GM18873 (cell line): ENCODE data around the gene API5.
"Not testable (repeated sequence)": the region's sequence is repeated elsewhere in the genome, so short reads cannot be mapped to it uniquely, and the experiment has no call there.

Source experiments
- ATAC-seq: cut with Tn5 transposase; IDR thresholded peaks from one replicate; pipeline ENCODE4 v1.9.1; 2021; ENCODE audit warnings: mild to moderate bottlenecking, moderate library complexity, moderate number of reproducible peaks; ENCODE audit not compliant: unreplicated experiment, low FRiP score

The API5 gene

DNA sequence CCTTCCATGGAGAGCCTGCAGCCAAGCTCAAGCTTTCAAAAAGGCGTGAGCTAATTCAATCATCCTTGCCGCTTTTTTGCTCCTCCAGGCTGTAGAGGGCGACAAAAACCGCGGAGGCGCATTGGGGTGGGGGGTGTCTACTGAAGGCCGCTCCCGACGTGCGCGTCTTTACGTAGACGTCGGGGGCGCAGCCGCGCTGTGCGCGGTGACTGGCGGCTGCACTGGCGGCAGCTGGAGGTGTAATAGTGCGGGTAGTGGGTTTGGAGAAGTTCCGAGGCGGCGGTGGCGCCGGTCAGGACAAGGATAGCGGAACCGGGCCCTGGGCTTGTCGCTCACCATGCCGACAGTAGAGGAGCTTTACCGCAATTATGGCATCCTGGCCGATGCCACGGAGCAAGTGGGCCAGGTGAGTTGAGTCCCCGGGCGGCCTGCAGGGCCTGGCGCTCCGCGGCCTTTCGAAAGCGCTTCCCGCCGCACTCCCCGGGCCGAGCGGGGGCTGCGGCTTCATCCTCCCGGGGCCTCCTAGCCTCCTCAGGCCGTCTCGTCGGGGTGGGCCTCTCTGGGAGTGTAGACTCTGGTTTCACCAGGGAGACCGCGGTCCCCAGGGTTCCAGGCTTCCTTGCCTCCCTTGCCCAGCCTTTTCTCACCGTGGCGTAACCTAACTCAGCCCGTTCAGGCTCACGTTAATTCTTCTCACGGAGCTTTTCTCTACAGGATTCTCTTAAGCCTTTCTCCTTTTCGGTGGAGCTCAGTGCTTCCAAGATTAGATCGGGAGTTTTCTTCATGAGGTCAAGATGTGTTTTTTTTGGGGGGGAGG is at the start of gene API5:
Gene API5 (plus strand): TSS at position 206 of the 817 bp plus-strand sequence. CDS start 132 bp downstream, at position 338.
- peak; percentile 98 for ATAC-seq

DNA sequence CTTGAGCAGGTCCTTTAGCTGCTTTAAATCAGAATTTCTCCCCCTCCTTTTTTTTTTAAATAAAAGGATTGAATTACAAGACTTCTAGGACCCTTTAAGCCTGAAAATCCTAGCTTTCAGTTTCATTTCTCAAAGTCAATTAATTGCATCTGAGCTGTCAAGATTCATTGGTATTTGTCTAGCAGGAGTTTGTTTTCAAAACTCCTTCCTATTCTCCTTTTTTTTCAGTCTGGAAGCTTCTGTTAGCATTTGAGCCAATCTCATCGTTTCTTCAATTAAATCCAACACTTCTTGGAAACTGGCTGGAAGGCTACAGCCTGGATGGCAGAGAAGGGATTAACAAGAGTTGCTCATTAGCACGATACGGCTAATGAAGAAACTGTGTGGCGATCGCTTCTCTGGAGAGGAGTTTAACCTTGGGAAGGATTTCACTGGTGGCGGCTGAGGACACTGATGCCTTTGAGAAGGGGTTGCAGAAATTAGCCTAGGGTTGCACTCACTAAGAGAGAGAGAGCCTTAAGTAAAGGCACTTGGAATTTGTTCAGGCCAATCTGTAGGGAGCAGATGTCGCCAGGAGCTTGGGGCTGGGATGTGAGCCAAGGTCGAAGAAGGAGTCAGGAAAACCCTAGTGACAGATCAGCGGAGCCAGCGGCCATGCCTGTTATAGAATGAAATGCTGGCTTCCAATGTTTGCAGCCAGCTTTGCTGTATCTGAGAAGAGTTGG is 43.8 kb upstream of the API5 start:
- ATAC-seq, result no peak

DNA sequence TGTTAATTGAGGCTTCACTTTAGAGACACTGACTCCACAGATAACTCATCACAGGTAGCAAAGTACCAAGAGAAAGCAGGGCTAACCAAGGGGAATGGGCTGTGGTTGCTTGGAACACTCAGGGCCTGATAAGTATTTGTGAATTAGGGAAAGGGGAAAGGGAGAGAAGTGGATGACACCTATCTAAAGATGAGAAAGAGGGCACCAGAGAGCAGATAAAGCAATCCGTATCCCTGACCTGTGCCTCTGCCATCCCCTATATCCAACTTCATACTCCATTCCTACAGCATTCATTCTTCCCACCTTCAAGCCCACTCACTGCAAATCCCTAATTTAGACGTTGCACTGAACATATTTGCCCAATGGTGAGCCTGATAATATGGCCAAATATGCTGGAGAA is 43.0 kb upstream of the API5 start:
- ATAC-seq, result no peak

DNA sequence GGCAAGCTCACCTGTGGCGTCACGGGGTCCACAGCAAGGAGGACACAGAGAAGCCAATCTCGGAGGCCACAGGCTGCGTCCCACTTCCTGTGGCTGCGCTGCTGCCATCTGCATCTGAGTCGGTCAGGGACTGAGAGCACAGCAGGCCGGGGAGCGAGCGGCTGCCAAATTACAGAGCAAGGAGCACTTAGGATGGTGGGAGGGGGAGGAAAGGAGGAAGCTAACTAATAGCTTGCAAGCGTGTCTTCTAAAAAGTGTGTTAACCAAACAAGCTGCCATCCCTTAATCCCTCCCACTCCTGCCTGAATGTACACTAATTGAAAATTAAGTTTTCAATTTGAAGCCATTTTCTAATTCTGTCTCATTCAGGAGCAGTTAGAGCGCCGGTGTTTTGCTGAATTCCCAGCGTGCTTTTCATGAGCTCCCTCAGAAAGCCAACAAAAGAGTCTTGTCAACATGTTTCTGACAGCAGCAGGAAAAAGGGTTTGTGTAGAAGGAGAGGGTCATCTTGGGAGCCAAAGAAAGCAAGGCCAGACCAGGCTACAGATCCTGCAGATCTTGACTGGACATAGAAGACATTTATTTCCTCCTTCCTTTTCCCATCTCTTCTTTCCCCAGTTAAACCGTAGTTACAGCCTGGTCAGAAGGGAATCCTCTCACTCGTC is 42.4 kb upstream of the API5 start:
- no peak for ATAC-seq

DNA sequence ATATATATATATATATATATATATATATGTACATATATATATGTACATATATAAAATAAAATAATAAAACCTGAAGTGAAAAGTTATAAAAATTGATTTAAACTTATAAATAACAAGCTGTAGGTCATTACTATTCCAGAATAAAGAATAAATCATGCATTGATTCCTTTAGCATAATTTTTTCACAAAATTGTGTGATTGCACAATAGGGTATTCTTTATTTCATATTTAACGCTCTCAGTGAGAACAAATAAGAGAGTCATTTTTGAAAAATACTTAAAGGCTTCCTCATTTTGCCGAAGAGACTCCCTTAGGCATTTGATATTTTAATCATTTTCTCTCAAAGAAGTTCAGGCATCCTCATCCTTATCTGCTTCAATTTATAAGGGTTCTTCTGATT is 41.3 kb upstream of the API5 start:
- ATAC-seq, result no peak

DNA sequence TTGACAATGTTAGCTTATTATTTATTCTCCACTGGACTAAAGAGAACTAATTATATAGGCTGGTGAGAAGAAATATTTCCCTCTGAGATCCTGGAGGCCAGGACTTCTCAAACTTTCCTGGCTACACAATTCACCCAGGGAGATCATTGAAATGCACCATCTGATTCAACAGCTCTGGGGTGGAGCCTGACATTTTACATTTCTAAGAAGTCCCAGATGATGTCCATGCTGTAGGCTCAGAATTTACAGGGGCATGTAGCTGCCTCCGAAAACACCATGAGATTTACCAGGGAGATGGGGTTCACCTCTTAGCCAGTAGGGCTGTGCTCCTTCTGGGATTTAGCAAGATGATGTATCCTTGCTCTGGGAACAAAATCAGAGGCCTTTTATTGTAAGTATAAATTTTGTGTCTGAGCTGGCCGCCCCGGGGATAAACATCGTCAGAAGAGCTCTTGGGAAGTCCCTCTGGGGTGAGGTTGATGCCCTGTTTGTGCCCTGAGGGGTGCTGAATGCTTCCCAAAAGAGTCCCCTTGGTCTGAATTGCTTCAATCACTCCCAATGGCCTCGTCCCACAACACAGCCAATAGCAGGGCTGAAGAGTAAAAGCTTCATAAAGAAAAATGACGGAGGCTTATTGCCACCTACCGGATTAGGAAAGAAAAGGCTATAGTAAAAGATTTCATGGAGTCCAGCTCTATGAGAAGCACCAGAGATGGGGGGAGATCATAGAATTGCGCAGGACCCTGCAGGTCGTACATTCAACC is 33.4 kb upstream of the API5 start:
- ATAC-seq, result no peak

DNA sequence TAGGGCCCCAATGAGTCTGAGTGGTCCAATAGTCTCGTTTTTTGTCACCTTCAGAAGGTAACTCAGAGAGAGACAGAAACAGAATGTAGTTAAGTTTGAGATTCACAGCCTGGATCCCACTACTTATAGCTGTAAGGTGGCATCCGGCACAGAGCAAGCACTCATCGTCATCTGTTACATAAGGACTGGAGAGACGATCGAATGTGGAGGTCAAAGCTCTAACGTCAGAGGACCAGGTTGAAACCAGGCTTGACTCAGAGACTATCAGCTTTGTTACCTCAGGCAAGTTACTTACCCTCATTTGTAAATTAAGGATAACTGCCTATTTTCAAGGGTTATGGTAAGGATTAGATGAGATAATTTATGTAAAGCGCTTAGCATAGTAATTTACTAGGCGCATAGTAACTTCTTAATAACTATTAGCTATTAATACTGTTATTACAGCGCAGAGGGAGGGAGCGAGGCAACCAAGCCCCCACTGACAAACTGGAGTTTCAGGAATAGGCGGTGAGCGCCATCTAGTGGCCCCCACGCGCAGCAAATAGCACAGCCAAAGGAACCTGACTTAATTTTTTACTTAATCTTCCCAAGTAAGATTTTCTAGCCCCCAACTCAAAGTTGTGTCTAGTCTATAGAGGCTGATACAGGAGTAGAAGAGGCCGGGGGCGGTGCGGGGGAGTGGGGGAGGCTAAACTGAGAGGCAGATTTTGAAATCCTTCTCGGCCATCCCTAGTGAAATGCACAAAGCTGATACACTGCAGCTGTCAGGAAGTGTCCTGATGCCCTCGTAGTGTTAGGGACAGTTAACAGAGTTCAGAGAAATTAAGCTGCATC is 29.0 kb upstream of the API5 start:
- peak; percentile 59 for ATAC-seq

DNA sequence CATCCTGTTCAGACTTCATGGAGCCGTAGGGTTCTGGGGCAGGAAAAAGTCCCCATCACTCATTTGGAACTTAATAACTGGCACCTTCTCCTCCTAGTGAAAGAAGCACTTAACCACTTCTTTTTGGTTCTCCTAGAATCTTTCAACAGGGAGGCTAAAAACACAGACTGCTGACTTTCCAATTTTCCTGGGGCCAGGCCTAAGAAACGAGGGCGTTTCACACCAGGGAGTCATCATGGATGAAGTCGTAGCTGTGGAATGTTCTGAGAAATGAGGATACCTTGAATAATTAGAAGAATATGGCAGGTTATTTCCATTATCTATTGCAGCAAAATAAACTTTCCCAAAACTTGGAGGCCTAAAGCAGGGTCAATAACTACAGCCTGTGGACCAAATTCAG is 26.0 kb upstream of the API5 start:
- no peak for ATAC-seq

DNA sequence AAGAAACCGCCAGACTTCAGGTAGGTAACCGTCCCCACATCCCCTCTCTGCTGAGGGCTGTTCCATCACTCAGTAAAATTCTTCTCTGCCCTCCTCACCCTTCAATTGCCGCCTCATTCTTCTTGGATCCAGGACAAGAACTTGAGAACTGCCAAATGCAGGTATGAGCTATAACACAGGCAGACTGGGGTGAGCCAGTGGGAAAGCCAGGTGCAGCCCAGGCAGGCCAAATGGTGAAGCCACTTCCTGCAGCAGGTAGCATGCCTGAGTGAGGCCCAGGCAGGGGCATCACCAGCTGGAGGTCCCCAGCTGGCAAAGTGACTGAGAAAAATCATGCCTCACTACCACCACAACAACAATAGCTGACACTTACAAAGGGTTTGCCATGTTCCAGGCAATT is 22.4 kb upstream of the API5 start:
- no peak for ATAC-seq

DNA sequence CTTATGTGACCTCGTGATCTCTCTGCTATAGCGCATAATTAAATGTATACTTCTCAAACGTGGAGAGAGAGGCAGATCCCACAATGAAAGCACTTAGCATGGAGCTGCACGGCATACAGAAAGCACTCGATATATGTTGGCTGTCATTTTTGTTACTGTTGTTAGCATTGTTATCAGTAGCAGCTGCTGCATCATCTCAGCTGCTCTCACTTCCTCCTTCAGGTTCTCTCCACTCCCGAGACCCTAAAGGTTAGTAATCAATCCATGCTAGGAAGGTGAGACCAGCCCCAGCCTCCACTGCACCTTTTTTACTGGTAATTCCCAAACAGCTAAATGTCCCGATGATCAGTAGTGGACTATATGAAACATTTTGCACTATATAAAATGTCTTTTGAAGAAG is 13.4 kb upstream of the API5 start:
- no peak for ATAC-seq

DNA sequence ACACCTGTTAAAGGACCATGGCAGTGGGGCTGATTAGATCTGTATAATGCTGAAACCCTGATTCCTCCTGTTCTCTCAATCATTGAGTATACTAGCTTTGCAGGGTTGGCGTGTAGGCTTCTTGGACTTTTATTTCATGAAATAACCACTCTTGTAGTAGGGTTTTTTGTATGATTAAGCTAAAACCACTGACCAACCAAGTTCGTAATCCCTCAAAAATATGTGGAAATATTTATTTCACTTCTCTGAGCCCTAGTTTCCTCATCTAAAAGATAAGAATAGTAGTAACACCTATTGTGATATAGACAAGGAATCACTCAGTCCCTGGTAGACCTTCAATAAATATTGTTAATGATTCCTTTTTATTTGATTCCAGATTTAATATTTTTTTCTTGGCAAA is 4.2 kb downstream of the API5 start:
- ATAC-seq, result no peak

DNA sequence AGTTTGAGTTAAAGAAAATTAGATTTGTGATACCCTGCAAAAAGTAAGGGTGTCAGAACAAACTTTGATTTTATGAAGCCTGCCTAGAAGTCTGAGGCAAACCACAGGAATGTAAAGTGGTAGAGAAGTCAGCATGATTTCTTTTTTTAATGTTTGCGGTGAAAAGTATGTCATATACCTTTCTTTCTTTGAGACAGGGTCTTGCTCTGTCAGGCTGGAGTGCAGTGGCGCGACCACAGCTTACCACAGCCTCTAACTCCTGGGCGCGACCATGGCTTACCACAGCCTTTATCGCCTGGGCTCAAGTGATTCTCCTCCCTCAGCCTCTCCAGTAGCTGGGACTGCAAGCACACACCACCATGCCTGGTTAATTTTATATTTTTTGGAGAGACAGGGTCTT is 4.7 kb downstream of the API5 start:
- ATAC-seq, result no peak

DNA sequence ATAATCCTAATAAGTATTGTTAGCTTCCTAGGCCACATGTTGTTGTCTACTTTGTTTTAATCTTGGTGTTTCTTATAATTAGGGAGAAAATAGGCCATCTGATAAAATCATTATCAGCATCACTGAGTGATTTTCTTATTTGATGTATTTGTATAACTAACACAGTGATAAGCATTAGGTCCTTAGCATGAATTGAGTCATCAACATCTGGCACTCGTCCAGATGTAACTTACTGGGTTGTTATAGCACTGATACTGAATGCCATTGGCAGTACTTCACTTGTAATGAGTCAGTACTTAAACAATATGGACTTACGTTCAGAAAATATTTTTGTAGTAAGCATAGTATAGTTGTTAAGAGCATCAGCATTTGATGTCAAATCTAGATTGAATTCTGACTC is 16.2 kb downstream of the API5 start:
- no peak for ATAC-seq

DNA sequence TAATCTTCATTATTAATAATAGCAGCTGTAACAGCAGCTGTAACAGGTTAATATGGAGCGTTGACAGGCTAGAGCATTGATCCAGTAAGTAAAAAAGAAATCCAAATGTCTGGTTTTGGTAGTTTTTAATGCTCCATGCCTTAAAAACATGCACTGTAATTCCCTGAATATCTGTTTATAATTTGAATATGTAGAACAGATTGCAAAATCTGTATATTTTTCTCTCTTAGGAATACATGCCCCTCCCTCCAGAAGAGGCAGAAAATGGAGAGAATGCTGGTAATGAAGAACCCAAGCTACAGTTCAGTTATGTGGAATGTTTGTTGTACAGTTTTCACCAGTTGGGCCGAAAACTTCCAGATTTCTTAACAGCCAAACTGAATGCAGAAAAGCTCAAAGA is 16.7 kb downstream of the API5 start:
- ATAC-seq, result no peak

DNA sequence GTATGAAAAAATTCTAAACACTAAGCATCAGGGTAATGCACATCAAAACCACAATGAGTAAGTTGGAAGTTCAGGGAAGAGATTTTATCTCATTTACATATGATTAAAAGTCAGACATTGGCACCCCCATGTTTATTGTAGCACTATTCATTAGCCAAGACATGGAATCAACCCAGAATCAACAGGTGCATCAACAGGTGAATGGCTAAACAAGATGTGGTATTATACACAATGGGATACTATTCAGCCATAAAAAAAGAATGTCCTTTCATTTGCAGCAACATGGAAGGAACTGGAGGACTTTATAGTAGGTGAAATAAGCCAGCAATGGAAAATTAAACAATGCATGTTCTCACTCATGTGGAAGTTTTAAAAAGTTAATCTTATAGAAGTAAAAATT is 29.4 kb downstream of the API5 start:
- no peak for ATAC-seq

DNA sequence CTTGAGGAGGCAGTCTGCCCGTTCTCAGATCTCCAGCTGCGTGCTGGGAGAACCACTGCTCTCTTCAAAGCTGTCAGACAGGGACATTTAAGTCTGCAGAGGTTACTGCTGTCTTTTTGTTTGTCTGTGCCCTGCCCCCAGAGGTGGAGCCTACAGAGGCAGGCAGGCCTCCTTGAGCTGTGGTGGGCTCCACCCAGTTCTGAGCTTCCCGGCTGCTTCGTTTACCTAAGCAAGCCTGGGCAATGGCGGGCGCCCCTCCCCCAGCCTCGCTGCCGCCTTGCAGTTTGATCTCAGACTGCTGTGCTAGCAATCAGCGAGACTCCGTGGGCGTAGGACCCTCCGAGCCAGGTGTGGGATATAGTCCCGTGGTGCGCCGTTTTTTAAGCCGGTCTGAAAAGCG is 39.6 kb downstream of the API5 start:
- not testable (repeated sequence) for ATAC-seq

DNA sequence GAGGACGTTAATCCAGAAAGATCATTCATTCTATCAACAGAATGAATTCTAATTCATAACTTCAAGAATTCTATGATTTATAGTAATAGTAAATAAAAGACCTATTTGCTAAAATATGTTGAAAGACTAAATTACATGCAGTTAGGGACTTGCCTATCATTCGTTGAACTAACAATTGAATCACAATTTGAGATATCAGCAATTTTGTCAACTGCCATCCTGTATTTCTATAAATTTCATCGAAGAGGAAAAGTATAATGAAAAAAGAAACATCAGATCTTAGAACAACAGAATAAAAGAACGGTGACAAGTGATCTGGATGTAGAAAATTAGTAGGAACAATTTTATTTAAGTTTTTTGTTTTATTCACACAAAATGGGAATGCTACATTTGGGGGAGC is 42.5 kb downstream of the API5 start:
- no peak for ATAC-seq

DNA sequence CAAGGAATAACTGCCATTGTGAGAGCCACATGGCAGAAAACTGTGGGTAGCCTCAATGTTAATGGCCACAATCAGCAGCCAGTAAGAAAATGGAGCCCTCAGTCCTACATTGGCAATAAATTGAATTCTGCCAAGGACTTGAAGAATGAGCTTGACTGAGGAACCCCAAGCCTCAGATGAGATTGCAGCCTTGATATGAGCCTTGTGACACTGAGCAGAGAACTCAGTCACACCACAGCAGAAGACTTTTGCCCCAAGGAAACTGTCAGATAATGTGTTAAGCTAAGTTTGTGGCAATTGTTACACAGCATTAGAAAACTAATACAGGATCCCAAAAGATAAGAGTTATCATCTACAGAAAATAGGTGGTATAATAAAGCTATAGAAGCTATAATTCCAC is 44.5 kb downstream of the API5 start:
- no peak for ATAC-seq

DNA sequence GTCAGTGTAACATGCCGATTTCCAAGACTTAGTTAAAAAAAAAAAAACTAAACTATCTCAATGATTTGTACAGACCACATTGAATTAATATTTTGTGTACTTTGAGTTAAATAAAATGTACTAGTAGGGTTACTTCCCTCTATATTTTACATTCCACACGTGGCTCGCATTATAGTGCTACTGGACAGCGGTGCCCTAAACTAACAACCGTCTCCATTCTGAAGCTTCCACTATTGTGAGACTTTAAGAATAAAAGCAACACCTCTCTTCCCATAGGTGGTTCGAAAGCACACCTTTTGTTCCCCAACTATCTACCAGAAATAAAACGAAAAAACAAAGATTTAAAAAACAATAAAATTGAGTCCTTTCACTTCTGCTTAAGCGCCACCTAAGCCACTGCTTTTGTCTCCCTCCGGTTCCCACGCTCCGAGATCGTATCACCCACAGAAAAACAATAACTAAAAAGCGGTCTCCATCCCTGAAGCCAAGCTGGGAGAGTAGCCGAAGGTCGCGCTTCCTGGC is 46.5 kb downstream of the API5 start:
- ATAC-seq, result no peak
